IMR-90 (cell line): ENCODE measurements around the gene RALGAPB.

Source experiments
- BHLHE40 ChIP-seq: fragments of 150-350 bp; IDR thresholded peaks from 2 replicates; pipeline ENCODE4 v1.6.1; 2016; ENCODE audit warnings: mild to moderate bottlenecking, low read depth, low read length
- CTCF ChIP-seq: conservative IDR thresholded peaks from 2 replicates; pipeline ENCODE4 v1.5.1; 2012; ENCODE audit warnings: mild to moderate bottlenecking, low read depth, low read length, improper control_type of control experiment
- MXI1 ChIP-seq: IDR thresholded peaks from 2 replicates; pipeline ENCODE4 v1.6.1; 2012; ENCODE audit warnings: low read depth, mild to moderate bottlenecking, low read length, moderate library complexity, borderline replicate concordance
- POLR2A ChIP-seq: IDR thresholded peaks from 2 replicates; pipeline ENCODE4 v1.6.1; 2012; ENCODE audit warnings: mild to moderate bottlenecking, low read depth, low read length

GRCh38 chr20:38579219-38579910, 106.7 kb downstream of the RALGAPB start:
- TF ChIP-seq CTCF (no peak), MXI1 (no peak), POLR2A (no peak), BHLHE40 (no peak)
